SU-DHL-6 (cell line): ENCODE measurements around the gene ATAD1.

Source experiments
- EZH2phosphoT487 ChIP-seq: fragments of 200-600 bp; sonication (generic), shearing (Covaris generic); conservative IDR thresholded peaks from 2 replicates; pipeline ENCODE4 v1.6.1; 2018; ENCODE audit warnings: mild to moderate bottlenecking, antibody characterized with exemption, low read length, moderate library complexity, mixed read lengths
- TF ChIP-seq, protein P1 (sequence below): fragments of 200-600 bp; sonication (generic); IDR thresholded peaks from one replicate; pipeline ENCODE4 v1.5.1; 2017; ENCODE audit warnings: antibody characterized with exemption, mild to moderate bottlenecking, low read length, moderate library complexity; ENCODE audit not compliant: insufficient read depth, poor library complexity, severe bottlenecking

DNA sequence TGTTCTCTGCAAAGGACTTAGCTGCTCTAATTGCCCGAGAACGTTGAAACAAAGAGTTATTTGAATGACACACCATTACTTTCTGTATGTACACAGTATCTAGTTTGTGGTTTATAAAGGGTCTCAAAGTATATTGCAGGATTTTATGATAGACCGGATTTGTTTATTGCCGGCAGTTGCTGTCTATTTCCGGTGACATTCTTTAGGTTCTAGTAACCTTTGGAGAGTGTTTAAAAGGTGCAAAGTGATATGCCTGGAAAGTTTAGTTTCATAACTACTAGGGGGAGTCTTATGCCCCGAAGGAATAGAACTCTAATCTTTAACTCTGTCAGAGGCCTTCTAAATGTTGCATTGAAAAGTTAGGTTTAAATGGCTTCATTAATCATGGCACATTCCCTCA is 94.5 kb downstream of the ATAD1 start:
- TF ChIP-seq, protein P1, sequence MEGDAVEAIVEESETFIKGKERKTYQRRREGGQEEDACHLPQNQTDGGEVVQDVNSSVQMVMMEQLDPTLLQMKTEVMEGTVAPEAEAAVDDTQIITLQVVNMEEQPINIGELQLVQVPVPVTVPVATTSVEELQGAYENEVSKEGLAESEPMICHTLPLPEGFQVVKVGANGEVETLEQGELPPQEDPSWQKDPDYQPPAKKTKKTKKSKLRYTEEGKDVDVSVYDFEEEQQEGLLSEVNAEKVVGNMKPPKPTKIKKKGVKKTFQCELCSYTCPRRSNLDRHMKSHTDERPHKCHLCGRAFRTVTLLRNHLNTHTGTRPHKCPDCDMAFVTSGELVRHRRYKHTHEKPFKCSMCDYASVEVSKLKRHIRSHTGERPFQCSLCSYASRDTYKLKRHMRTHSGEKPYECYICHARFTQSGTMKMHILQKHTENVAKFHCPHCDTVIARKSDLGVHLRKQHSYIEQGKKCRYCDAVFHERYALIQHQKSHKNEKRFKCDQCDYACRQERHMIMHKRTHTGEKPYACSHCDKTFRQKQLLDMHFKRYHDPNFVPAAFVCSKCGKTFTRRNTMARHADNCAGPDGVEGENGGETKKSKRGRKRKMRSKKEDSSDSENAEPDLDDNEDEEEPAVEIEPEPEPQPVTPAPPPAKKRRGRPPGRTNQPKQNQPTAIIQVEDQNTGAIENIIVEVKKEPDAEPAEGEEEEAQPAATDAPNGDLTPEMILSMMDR, result no peak
- no peak for TF ChIP-seq EZH2phosphoT487
